DND-41 (cell line): ENCODE data around the gene MDH1B.

Experiments used
- ATAC-seq: fragments of 200-7000 bp; cut with Tn5 transposase; 3 replicates; pipeline ENCODE4 v1.9.1; 2021; ENCODE audit warnings: low read depth; ENCODE audit not compliant: insufficient read depth
- DNase-seq: peaks from one replicate; pipeline ENCODE4 v3.0.0-alpha.2; 2020
- H2AFZ ChIP-seq: 2 replicates; pipeline ENCODE4 v1.6.0; 2012; ENCODE audit warnings: low read depth, low read length
- H3K27ac ChIP-seq: 2 replicates; pipeline ENCODE4 v1.5.1; 2012; ENCODE audit warnings: low read length, inconsistent platforms
- H3K27me3 ChIP-seq: fragments of 200-600 bp; sonication (generic); 2 replicates; pipeline ENCODE4 v1.6.0; 2012; ENCODE audit warnings: low read length, mild to moderate bottlenecking, inconsistent platforms; ENCODE audit not compliant: insufficient read depth, poor library complexity
- H3K36me3 ChIP-seq: 2 replicates; pipeline ENCODE4 v1.5.1; 2012; ENCODE audit warnings: low read length, inconsistent platforms; ENCODE audit not compliant: insufficient read depth
- H3K4me1 ChIP-seq: 2 replicates; pipeline ENCODE4 v1.5.1; 2012; ENCODE audit warnings: mild to moderate bottlenecking, low read length; ENCODE audit not compliant: insufficient read depth
- H3K4me2 ChIP-seq: 2 replicates; pipeline ENCODE4 v1.6.0; 2012; ENCODE audit warnings: mild to moderate bottlenecking, moderate library complexity, low read length, inconsistent platforms; ENCODE audit not compliant: insufficient read depth
- H3K4me3 ChIP-seq, 2 experiments: fragments of 200-600 bp in 1 of 2; shearing (Covaris generic) in 1 of 2; 2 replicates each; pipeline ENCODE4 v1.5.1; 2012 to 2016; ENCODE audit warnings: inconsistent platforms in 2 of 2, low read length in 2 of 2, mild to moderate bottlenecking in 2 of 2, low read depth in 1 of 2, moderate library complexity in 1 of 2
- H3K79me2 ChIP-seq: 2 replicates; pipeline ENCODE4 v1.6.0; 2012; ENCODE audit warnings: low read length, inconsistent platforms; ENCODE audit not compliant: insufficient read depth
- H3K9ac ChIP-seq: 2 replicates; pipeline ENCODE4 v1.6.0; 2012; ENCODE audit warnings: low read depth, mild to moderate bottlenecking, inconsistent platforms, low read length, moderate library complexity
- H3K9me3 ChIP-seq: 2 replicates; pipeline ENCODE4 v1.5.1; 2012; ENCODE audit warnings: low read length, moderate library complexity, mild to moderate bottlenecking, inconsistent platforms; ENCODE audit not compliant: insufficient read depth, severe bottlenecking
- H4K20me1 ChIP-seq: 2 replicates; pipeline ENCODE4 v1.6.0; 2012; ENCODE audit warnings: low read length; ENCODE audit not compliant: insufficient read depth
- CTCF ChIP-seq: IDR thresholded peaks from 2 replicates; pipeline ENCODE4 v1.5.1; 2012; ENCODE audit warnings: borderline replicate concordance, low read length, moderate library complexity, mild to moderate bottlenecking; ENCODE audit not compliant: poor library complexity, severe bottlenecking; ENCODE audit errors: extremely low read depth
- EZH2 ChIP-seq: IDR thresholded peaks from 3 replicates; pipeline ENCODE4 v1.6.1; 2012; ENCODE audit warnings: borderline replicate concordance, low read depth, mild to moderate bottlenecking, moderate library complexity, low read length, inconsistent platforms; ENCODE audit not compliant: severe bottlenecking

MDH1B gene

GRCh38 chr2:206708286-206708685 lies 56.8 kb downstream of the MDH1B start:
- H3K36me3 ChIP-seq: no peaks in the 10 kb centered on the region
- H3K27me3 ChIP-seq: peaks cover 3% of the 10 kb centered on the region
- no peaks in the 10 kb centered on the region for H3K4me1 ChIP-seq
- H3K4me3 ChIP-seq: no peak overlapping the region
- no peak for TF ChIP-seq CTCF
- TF ChIP-seq EZH2: no peak
- no peaks in the 10 kb centered on the region for H3K79me2 ChIP-seq
- no peaks in the 10 kb centered on the region for H4K20me1 ChIP-seq
- no peak for ATAC-seq
- DNase-seq: no peak
- H3K9ac ChIP-seq: no peak overlapping the region
- no peak overlapping the region for H2AFZ ChIP-seq
- no peak overlapping the region for H3K27ac ChIP-seq
- no peak overlapping the region for H3K4me2 ChIP-seq
- H3K9me3 ChIP-seq: no peaks in the 10 kb centered on the region

- Histone ChIP-seq H4K20me1 (no peaks in the 10 kb centered on the region), H3K9ac (no peak overlapping the region), H3K79me2 (no peaks in the 10 kb centered on the region), H3K4me2 (no peak overlapping the region), H3K27ac (no peak overlapping the region), H2AFZ (no peak overlapping the region), H3K4me1 (no peaks in the 10 kb centered on the region), H3K4me3 (no peak overlapping the region), H3K36me3 (no peaks in the 10 kb centered on the region), H3K9me3 (no peaks in the 10 kb centered on the region), H3K27me3 (peaks cover 3% of the 10 kb centered on the region)
- TF ChIP-seq EZH2 (no peak), CTCF (no peak)
- DNase-seq (no peak), ATAC-seq (no peak)
Measured at GRCh38 chr2:206707164-206707701, 57.9 kb downstream of the MDH1B start.

GRCh38 chr2:206701952-206702605 lies 63.0 kb downstream of the MDH1B start:
- no peaks in the 10 kb centered on the region for H3K9me3 ChIP-seq
- H3K27ac ChIP-seq: no peak overlapping the region
- H3K4me1 ChIP-seq: no peaks in the 10 kb centered on the region
- no peak for DNase-seq
- H3K27me3 ChIP-seq: peaks cover 3% of the 10 kb centered on the region
- TF ChIP-seq EZH2 (no peak), CTCF (no peak)
- no peak overlapping the region for H2AFZ ChIP-seq
- no peak for ATAC-seq
- no peaks in the 10 kb centered on the region for H4K20me1 ChIP-seq
- H3K9ac ChIP-seq: no peak overlapping the region
- H3K4me3 ChIP-seq: no peak overlapping the region
- H3K36me3 ChIP-seq: no peaks in the 10 kb centered on the region
- H3K79me2 ChIP-seq: no peaks in the 10 kb centered on the region
- no peak overlapping the region for H3K4me2 ChIP-seq
